HG03196 (cell line): ENCODE data around the gene RGS9BP.
"Not testable (repeated sequence)": the region's sequence is repeated elsewhere in the genome, so short reads cannot be mapped to it uniquely, and the experiment has no call there.

Experiments used
- ATAC-seq: cut with Tn5 transposase; IDR thresholded peaks from one replicate; pipeline ENCODE4 v1.9.1; 2021; ENCODE audit not compliant: unreplicated experiment

The RGS9BP gene

GRCh38 chr19:32671883-32672593 lies 3.6 kb upstream of the RGS9BP start:
- no peak for ATAC-seq

GRCh38 chr19:32672841-32673240 lies 2.8 kb upstream of the RGS9BP start:
- ATAC-seq = no peak

GRCh38 chr19:32673573-32673972 lies 2.1 kb upstream of the RGS9BP start:
- ATAC-seq = no peak

GRCh38 chr19:32674153-32674930 lies 1.3 kb upstream of the RGS9BP start:
- ATAC-seq = peak; percentile 11

- peak; percentile 93 for ATAC-seq
Observed at GRCh38 chr19:32674931-32675719, 523 bp upstream of the RGS9BP start, which contains the start of gene ANKRD27. TSS of gene ANKRD27 (minus strand) at chr19:32675180. CDS start at chr19:32659015, 16,165 bp downstream.

GRCh38 chr19:32676186-32676894 lies 692 bp downstream of the RGS9BP start:
- ATAC-seq = no peak

- no peak for ATAC-seq
Observed at GRCh38 chr19:32676895-32677359, 1.3 kb downstream of the RGS9BP start.

GRCh38 chr19:32677657-32678056 lies 2.0 kb downstream of the RGS9BP start:
- no peak for ATAC-seq

GRCh38 chr19:32680986-32681385 lies 5.3 kb downstream of the RGS9BP start:
- no peak for ATAC-seq

GRCh38 chr19:32682317-32682716 lies 6.7 kb downstream of the RGS9BP start:
- ATAC-seq = no peak

- no peak for ATAC-seq
Observed at GRCh38 chr19:32686847-32687475, 11.3 kb downstream of the RGS9BP start.

- no peak for ATAC-seq
Observed at GRCh38 chr19:32687681-32688080, 12.0 kb downstream of the RGS9BP start.

GRCh38 chr19:32688311-32688710 lies 12.7 kb downstream of the RGS9BP start:
- no peak for ATAC-seq

- peak; percentile 90 for ATAC-seq
Observed at GRCh38 chr19:32691291-32691951, 15.8 kb downstream of the RGS9BP start, which contains the start of gene NUDT19. TSS of gene NUDT19 (plus strand) at chr19:32691821. CDS start at chr19:32691961, 140 bp downstream.

- peak; percentile 55 for ATAC-seq
Observed at GRCh38 chr19:32691952-32692726, 16.5 kb downstream of the RGS9BP start.

GRCh38 chr19:32692727-32693061 lies 17.0 kb downstream of the RGS9BP start:
- ATAC-seq = no peak

GRCh38 chr19:32693151-32694108 lies 17.8 kb downstream of the RGS9BP start:
- not testable (repeated sequence) for ATAC-seq

- ATAC-seq = not testable (repeated sequence)
Observed at GRCh38 chr19:32694316-32694715, 18.7 kb downstream of the RGS9BP start.
